GM18517 (cell line): ENCODE data around the gene NCBP2.

ENCODE experiments used
- ATAC-seq: cut with Tn5 transposase; IDR thresholded peaks from one replicate; pipeline ENCODE4 v1.9.1; 2021; ENCODE audit warnings: mild to moderate bottlenecking, moderate library complexity; ENCODE audit not compliant: unreplicated experiment

Gene NCBP2

DNA sequence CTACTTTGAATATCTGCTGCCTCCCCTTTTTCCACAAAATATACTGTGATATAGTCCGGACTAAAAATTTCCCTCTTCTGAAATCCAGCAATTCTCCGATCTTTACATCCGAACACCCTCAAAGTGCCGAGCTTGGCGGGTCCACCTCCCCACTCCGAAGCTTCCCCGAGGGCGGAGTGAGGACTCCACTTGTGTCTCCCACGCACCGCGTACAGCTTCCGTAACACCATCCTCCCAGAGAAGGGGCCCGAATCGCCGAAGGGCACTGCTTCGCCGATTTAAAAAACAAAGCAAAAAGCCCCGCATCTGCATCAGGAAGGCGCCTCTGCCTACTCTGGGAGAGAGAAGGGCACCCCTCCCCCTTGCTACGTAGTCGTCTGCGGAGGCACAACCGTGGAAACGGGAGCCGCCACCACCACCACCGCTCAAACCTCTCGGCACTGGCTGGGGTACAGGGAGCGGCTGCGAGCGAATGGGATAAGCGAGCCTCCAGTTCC, 551 bp downstream of the NCBP2 start:
- ATAC-seq = peak; percentile 27

DNA sequence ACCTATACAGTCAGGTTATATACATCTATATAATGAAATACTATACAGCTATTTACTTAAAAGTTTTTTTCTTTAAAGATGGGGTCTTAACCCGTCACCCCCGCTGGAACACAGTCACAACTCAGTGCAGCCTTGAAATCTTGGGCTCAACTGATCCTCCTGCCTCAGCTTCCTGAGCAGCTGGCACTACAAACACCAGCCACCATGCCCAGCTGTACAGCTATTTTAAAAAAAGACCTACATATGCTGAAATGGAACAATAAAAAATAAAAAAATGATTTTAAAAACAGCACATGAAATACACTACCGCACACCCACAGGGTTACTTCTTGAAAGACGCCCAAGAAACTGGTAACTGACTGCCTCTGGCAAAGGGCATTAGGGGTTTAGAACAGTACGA, 3.8 kb downstream of the NCBP2 start:
- no peak for ATAC-seq

DNA sequence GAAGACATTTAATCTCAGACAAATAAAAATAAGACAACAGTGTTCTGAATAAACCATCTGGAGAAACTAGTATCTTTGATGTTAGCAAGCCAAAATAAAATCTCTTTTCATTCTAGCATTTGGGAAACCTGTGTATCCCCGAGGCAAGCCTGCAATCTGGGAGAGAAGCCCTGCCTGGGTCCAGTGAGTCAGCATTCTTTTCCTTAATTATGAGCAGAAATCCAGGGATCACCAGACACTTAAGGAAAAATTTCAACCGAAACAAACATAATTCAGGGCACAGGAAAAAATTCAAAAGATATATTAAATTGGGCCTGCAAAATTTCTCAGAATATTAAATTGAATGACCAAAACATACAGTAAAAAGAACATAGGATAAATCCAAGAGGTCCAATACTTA, 4.2 kb downstream of the NCBP2 start:
- ATAC-seq = no peak

DNA sequence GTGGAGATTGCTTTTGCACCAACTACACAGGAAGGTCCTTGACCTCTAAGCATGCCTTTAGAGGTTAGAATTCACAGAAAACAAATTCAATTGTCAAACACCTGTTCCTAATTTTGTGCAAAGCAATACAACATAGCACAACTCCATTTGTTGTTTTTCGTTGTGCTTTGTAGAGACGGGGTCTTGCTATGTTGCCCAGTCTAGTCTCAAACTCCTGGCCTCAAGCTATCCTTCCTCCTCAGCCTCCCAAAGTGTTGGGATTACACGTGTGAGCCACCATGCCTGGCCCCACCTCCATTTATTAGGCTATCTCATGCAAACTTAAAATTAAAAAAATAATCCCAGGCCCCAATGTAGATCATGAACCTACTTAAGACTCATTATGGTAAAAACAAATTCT, 6.0 kb downstream of the NCBP2 start:
- ATAC-seq = no peak

DNA sequence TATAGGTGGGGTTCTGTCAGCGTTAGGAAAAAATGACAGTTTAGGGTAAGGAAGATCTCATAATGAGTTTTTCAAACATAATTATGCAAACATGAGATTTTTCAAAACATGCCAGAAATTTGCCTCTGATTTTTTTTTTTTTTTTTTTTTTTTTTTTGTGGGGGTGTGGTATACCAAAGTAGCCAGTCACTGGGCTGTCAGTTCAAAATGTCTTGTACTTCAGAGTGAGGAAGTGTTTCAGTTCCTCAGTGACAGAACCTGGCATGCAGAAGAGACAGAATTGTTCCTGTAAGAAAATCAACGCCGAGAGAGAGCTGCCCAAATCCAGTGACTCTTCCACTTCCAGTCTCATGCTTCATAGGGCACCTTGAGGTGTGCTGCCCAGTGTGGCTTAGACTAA, 9.7 kb downstream of the NCBP2 start:
- ATAC-seq = no peak

DNA sequence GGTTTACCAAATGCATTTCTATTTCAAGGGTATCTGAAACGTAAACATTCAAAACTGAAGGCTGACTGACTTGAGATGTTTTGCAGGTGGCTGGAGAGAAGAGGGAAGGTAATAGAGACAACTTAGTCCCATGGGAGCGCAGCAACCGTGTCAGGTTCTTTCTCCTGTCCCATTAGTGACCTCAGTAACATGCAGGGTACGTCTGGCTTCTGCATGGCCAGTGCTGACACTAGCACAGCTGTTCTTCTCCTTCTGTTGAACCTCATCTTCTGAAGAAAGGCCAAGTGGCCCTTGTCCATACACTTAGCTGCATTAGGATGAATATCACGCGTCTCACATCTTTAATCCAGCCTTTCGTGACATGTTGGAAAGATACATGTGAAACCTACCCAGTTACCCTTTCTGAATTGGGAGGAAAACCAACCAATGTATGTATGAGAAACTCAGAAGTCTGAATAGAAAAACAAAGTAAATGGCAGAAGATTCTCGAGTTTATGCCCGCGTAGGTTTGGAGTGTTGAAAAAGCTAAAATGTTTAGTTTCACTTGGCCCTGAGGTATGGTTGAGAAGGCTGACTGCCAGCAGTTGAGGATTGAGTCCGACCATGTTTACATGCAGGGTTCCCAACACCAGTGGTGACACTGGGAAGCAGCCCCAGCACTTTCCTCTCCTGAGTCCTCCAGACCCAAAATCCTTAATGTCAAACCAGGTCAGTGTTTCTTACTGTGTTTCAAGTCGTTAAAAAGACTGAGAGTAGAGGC, 10.3 kb downstream of the NCBP2 start:
- no peak for ATAC-seq

DNA sequence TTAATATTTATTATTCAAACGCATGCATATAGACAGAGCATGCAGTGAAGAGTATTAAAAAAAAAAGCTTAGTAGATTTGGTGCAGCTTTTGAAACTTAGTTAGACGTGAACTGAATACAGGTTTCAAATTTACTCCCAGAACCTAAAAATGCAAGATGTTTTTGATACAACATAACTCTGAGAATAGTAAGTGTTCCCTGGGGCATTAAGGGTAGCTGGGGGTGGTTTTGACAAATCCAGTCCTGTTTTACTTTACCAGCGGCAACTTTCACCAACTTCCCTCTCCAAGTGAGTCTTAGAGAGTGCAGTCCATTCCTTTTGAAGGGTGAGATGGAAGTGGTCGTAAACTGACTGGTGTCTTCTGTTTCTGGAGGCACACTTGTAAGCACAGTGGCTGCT, 11.2 kb downstream of the NCBP2 start:
- no peak for ATAC-seq

DNA sequence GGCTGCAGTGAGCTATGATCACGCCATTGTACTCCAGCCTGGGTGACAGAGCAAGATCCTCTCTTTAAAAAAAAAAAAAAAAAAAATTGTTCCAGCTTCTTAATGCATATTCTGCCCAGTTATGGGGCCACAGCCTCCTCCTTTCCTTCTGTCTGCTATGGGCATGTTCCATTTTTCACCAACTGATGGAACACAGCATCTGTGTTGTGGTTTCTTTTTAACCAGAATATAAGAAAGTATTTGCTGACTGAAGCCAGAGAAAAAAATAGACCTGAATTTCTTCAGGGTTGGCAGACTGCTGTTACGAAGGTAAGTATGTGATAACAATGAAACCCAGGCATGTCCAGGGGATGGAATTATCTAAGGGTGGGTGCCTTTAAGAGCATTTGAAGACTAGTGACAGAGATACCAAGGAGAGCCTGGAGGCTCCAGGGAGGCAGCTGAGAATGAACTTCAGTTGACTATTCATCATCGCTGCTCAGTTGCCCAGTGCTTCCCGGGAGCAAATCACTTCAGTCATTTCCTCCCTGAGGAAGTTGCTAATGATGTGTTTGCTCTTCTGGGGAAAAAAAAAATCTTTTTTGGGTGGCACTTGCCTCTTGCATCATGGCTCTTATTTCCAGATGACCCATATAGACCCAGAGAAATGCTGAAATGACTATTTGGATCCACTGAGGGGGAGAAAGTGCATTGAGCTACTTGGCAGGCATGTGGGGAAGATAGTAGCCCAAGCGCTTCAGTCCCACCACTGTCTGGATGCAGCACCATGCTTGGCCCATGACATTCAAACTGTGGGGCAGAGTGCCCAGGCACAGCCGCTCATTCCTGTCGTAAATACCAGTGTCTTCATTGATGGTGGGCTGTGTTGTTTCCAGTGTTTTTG, 14.5 kb downstream of the NCBP2 start:
- ATAC-seq = no peak

DNA sequence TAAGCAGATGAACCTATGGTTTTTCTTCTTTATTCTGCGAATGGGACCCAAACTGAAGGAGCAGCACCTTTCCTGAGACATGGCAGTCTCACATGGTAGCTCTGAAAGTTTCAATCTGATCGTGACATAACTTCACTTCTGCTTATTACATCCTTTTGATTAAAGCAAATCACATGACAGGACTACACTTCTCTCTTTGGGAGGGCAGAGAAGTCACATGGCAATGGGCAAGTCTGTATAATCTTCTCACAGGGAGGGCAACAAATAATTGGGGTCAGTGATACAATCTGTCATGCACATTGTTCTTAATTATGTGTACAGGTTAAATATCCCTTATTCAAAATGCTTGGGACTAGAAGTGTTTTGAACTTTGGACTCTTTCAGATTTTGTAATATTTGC, 21.6 kb downstream of the NCBP2 start:
- no peak for ATAC-seq

DNA sequence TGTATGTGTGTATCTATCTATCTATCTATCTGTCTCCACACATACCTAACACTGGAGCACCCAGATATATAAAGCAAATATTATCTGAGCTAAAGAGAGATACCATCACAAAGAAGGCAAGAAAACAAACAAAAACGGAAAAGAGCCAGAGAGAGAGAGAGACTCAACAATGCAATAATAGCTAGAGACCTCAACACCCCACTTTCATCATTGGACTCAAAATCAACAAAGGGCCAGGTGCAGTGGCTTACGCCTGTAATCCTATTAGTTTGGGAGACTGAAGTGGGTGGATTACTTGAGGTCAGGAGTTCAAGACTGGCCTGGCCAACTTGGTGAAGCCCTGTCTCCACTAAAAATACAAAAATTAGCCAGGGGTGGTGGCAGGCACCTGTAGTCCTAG, 23.4 kb downstream of the NCBP2 start:
- ATAC-seq = no peak

DNA sequence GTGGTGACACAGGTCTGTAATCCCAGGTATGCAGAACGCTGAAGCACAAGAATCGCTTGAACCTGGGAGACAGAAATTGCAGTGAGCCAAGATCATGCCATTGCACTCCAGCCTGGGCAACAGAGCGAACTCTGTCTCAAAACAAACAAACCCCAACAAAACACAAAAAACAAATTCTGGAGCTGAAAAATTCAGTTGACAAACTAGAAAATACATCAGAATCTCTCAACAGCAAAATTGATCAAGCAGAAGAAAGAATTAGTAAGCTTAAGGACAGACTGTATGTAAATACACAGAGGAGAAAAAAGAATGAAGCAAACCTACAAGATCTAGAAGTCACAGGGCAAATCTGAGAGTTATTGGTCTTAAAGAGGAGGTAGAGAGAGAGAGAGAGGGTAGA, 25.3 kb downstream of the NCBP2 start:
- no peak for ATAC-seq

DNA sequence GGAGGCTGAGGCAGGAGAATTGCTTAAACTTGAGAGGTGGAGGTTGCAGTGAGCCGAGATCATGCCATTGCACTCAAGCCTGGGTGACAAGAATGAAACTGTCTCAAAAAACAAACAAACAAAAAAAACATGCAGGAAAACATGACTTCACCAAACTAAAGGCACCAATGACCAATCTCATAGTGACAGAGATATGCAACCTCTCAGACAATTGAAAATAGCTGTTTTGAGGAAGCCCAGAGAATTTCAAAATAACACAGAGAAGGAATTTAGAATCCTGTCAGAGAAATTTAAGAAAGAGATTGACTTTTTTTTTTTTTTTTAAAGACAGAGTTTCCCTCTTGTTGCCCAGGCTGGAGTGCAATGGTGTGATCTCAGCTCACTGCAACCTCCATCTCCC, 26.1 kb downstream of the NCBP2 start:
- no peak for ATAC-seq

DNA sequence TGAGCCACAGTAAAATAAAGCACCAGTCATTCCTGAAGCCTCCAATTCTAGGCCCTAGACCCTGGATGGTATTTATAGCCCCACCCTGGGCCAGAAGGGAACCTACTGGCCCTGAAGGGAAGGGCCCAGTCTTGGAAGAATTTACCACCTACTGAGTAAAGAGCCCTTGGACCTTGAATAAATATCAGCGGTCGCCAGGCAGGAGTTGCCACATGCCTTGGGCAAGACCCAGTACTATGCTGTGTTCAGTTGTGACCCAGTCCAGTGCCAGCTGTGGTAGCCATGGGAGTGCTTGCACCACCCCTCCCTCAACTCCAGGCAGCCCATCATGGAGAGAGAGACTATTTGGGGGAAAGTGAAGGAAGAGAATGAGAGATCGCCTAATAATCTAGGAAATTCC, 27.0 kb downstream of the NCBP2 start:
- no peak for ATAC-seq

DNA sequence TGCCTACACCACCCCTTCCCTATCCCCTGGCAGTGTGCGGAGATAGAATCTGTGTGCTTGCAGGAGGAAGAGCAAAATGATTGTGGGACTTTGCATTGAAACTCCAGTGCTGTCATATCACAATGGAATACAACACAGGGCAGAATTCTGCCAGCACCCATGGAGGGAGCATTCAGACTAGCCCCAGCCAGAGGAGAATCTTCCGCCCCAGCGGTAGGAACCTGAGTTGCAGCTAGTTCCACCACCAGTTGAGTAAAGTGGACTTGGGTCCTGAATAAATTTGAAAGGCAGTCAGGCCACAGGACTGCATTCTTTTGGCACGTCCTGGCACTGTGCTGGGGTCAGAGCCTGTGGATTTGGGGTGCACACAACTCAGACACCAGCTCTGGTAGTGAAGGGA, 27.5 kb downstream of the NCBP2 start:
- no peak for ATAC-seq

DNA sequence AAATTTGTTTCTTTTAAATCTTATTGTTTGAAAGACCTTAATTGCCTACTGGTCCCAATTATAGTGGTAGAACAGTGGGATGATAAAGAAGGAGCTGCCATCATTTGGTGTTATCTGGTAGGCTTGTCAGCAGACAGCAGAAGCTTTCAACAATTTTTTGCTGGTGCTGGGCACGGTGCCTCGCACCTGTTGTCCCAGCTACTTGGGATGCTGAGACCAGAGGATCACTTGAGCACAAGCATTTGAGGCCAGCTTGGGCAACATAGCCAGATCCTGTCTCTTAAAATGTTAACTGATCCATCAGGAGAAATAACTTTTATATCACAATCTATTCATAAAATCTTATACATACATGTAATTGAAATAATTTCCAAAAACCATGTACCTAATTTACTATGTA, 38.6 kb downstream of the NCBP2 start:
- no peak for ATAC-seq

DNA sequence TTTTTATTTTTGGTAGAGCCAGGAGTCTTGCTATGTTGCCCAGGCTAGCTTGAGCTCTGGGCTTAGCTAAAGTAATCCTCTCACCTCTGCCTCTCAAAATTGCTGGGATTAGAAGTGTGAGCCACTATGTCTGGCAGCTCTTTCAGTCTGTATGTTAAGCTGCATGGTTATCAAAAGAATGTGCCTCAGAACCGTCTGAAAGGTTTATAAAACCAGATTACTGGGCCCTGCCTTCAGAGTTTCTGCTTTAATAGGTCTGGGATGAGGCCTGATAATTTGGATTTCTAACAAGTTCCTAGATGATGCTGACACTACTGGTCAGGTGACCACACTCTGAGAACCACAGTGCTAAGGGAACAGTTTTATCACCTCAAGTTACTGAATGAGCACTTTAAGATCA, 40.0 kb downstream of the NCBP2 start:
- ATAC-seq = no peak

DNA sequence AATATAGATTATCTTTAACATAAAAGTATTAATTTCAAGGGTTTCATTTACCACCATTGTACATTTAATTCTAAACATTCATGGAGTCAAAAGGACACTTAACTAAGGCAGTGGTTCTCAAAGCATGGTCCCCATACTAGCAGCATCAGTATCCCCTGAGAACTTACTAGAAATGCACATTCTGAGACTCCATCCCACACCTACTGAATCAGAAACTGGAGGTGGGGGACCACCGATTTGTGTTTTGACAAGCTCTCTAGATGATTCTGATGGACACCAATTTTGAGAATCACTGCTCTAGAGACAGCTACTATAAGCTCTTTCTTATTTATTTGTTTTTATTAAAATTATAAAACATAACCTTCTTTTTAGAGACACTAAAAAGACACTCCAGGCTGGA, 40.6 kb downstream of the NCBP2 start:
- no peak for ATAC-seq

DNA sequence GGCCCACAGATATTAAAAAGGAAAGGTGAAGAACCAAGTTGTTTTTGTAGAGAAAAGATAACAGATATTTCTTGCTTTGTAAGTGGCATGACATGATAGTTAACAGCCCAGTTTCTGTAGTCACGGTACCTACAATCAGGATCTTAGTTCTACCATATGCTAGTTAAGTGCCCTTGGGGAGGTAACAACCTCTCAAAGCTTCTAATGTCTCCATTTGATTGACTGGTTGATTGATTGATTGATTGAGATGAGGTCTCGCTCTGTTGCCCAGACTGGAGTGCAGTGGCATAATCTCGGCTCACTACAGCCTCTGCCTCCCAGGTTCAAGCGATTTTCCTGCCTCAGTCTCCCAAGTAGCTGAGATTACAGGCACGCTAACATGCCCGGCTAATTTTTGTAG, 46.1 kb downstream of the NCBP2 start:
- ATAC-seq = no peak

DNA sequence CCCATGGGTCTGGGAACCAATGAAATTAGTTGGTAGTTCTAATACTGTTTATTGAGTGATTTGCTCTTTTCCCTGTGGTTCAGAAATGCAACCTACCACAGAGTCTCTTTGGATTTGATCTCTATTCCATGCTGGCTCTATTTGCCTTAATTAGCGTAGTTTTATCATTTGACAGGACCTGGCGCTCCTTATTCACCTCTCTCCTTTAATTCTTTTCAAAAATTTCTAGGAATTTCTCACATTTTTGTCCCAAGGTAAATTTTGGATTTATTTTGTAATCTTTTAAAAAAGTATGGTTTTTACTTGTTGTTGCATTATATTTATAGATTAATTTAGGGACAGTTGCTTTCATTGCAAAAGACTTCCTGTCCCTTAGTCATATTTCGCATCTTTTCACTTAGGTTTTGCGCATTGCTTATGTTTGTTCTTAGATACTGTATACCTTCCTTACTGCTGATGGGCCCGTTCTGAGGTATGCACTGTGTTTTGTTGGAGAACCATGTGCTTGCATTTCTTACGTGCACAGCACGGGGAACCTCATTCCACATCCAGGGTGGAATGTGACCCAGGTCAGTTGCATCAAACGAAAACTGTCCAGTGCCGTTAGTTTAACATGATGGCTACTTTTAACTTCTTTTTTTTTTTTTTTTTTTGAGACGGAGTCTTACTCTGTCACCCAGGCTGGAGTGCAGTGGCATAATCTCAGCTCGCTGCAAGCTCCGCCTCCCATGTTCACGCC, 47.6 kb downstream of the NCBP2 start:
- ATAC-seq = no peak

DNA sequence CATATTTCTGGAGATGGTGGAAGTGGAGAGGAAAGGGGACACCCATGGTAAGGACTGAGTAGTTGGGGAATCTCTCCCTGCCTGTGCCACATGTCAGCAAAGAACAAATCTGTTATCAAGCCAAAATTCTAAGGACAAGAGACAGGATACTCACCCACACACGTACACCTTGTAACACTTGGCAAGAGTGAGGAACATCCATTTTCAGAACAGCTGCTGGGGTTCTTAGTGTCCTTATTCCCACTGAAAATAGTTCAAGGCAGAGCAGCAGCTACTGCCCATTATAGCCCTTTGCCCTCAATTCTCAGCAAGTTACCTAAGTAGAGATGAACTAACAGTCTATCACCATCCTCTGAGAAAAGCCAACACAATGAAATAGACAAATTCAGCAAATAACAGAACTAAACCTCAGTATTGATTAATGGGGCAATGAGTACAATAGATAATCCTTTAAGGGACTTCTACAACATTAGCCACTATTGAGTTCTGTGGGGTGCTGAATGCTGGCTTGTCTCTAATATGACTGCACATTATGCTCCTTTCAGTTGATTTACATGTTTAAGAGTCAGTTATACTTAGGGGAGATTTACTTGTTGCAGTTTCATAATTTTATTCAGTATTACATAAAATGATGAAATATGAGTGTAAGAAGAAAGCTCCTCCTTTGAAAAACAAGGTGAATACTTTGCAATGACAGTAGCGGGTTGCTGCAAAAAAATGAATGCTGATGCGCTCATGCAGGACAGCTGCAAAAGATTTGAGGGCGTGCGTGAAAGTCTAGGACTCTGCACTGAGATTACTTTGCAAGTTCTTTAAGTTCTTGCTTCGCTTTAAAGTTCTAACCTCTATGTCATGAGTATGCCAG, 52.3 kb downstream of the NCBP2 start:
- no peak for ATAC-seq

DNA sequence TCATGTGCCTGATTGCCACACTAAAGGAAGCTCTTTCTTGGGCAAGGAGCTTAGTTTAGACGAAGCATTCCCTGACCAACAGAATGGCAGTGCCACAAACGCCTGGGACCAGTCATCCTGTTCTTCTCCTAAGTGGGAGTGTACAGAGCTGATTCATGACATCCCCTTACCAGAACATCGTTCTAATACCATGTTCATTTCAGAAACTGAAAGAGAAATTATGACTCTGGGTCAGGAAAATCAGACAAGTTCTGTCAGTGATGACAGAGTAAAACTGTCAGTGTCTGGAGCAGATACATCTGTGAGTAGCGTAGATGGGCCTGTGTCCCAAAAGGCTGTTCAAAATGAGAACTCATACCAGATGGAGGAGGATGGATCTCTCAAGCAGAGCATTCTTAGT, 56.2 kb downstream of the NCBP2 start:
- ATAC-seq = no peak
